Smooth muscle cell (in vitro differentiated cells): Measurements from ENCODE around the gene MOSPD2. TPM values are rescaled to one million over a fixed set of nuclear protein-coding genes. Genes with fewer than 3 reads are reported as not detected.

Source experiments
- DNase-seq: peaks from one replicate; lab custom pipeline; 2025; ENCODE audit not compliant: unreplicated experiment; lab: John Stamatoyannopoulos, UW
- H2AFZ ChIP-seq: fragments of 200-600 bp; sonication (generic); 2 replicates; pipeline ENCODE4 v1.6.0; 2016; ENCODE audit warnings: antibody characterized with exemption, low read depth, mild to moderate bottlenecking
- H3F3A ChIP-seq: fragments of 200-600 bp; sonication (generic); 2 replicates; pipeline ENCODE4 v1.6.0; 2017; ENCODE audit warnings: antibody characterized with exemption, low read depth
- H3K27ac ChIP-seq: fragments of 200-600 bp; sonication (generic); 2 replicates; pipeline ENCODE4 v1.5.1; 2016; ENCODE audit warnings: low read depth, mild to moderate bottlenecking
- H3K27me3 ChIP-seq: fragments of 200-600 bp; sonication (generic); 2 replicates; pipeline ENCODE4 v1.6.1; 2016; ENCODE audit warnings: low read depth, mild to moderate bottlenecking
- H3K36me3 ChIP-seq: fragments of 200-600 bp; sonication (generic); 2 replicates; pipeline ENCODE4 v1.5.1; 2016; ENCODE audit warnings: low read depth
- H3K4me1 ChIP-seq: fragments of 200-600 bp; sonication (generic); 2 replicates; pipeline ENCODE4 v1.5.1; 2016; ENCODE audit warnings: low read depth
- H3K4me2 ChIP-seq: fragments of 200-600 bp; sonication (generic); 2 replicates; pipeline ENCODE4 v1.6.0; 2016; ENCODE audit warnings: mild to moderate bottlenecking
- H3K4me3 ChIP-seq: fragments of 200-600 bp; sonication (generic); 2 replicates; pipeline ENCODE4 v1.5.1; 2016; ENCODE audit warnings: mild to moderate bottlenecking
- H3K79me2 ChIP-seq: fragments of 200-600 bp; sonication (generic); 2 replicates; pipeline ENCODE4 v1.6.0; 2016; ENCODE audit warnings: low read depth, mild to moderate bottlenecking
- H3K9ac ChIP-seq: fragments of 200-600 bp; sonication (generic); 2 replicates; pipeline ENCODE4 v1.6.0; 2016; ENCODE audit warnings: low read depth
- H3K9me3 ChIP-seq: fragments of 200-600 bp; sonication (generic); replicated peaks from 2 replicates; pipeline ENCODE4 v1.5.1; 2016; ENCODE audit warnings: low read depth
- H4K20me1 ChIP-seq: fragments of 200-600 bp; sonication (generic); 2 replicates; pipeline ENCODE4 v1.6.0; 2016; ENCODE audit warnings: low read depth
- CTCF ChIP-seq: fragments of 200-600 bp; sonication (generic); IDR thresholded peaks from 2 replicates; pipeline ENCODE4 v1.5.1; 2017; ENCODE audit warnings: borderline replicate concordance, mild to moderate bottlenecking, antibody characterized with exemption; ENCODE audit not compliant: insufficient read depth, poor library complexity, severe bottlenecking
- WGBS: methylation state at CpG from one replicate; pipeline ENCODE4 v1.1.7; 2016; ENCODE audit warnings: low lambda C conversion rate; 5-methylcytosine and 5-hydroxymethylcytosine counted together
- polyA plus RNA-seq: library from polyadenylated mRNA; unstranded; fragments of >200 nt; fragmentation: Nextera tagmentation; extraction: Ambion mirVana; gene quantifications from 2 replicates; pipeline ENCODE4 v1.2.1, GENCODE V29; 2016
- total RNA-seq: library from RNA; depleted of rRNA; stranded (reverse); fragments of >200 nt; gene quantifications from 2 replicates; pipeline ENCODE4 v1.2.3, GENCODE V29; 2014

Gene MOSPD2
- total and polyA plus RNA-seq, 2 experiments from 2014 or later = 10.6 to 20.0 TPM

DNA sequence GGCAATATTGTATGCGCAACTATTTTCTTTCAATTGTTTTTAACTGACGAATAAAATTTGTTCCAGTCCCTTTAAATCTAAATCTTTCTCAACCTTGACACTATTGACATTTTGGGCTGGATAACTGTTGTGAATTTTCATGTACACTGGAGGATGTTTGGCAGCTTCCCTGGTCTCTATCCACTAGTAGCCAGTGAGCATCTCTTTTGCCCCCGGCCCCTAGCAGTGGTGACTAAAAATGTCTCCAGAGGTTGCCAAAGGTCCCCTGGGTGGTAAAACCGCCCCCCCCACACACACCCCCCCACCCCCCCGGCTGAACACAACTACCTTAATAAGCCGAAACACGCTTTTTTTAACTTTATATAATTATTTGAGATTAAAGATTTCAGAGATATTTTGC lies 866 bp upstream of the MOSPD2 start:
- Histone ChIP-seq H3K27ac (no peak overlapping the region), H3K4me1 (peaks cover 4% of the 10 kb centered on the region), H3K4me2 (peak overlapping the region; percentile 81), H4K20me1 (no peaks in the 10 kb centered on the region), H3F3A (no peaks in the 10 kb centered on the region), H2AFZ (no peak overlapping the region), H3K79me2 (peaks cover 13% of the 10 kb centered on the region), H3K27me3 (no peaks in the 10 kb centered on the region), H3K36me3 (no peaks in the 10 kb centered on the region), H3K9me3 (no peaks in the 10 kb centered on the region), H3K4me3 (peak overlapping the region; percentile 57), H3K9ac (no peak overlapping the region)
- 37% methylated on average over 7 of the region's 7 CpGs for WGBS
- no peak for TF ChIP-seq CTCF
- DNase-seq = no peak

GRCh38 chrX:14873676-14874049 lies 442 bp downstream of the MOSPD2 start:
- 38% methylated on average over 8 of the region's 8 CpGs for WGBS
- DNase-seq = no peak
- peaks cover 6% of the 10 kb centered on the region for H3K79me2 ChIP-seq

DNA sequence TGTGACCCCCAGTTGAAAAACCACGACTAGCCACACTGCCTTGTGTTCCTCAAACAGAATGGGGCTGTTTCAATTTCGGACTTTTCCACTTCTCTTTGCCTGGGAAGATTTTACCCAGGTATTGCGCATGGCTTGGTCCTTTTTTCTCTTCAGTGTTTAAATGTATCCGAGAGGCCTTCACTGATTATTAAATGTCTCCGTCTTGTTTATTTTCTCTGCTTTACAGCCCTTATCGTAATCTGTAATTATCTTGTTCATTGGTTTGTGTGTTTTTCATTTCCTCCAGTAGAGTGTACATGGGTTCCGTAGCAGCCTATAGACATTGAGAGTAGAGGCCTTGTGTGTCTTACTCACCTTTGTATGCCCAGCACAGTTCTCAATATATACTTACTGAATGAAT lies 2.4 kb downstream of the MOSPD2 start:
- TF ChIP-seq CTCF = no peak
- H3K79me2 ChIP-seq = peaks cover 9% of the 10 kb centered on the region
- 79% methylated on average over 7 of the region's 7 CpGs for WGBS
- no peak overlapping the region for H3K9ac ChIP-seq
- no peak overlapping the region for H3K4me2 ChIP-seq
- H3F3A ChIP-seq = no peaks in the 10 kb centered on the region
- H3K36me3 ChIP-seq = no peaks in the 10 kb centered on the region
- no peaks in the 10 kb centered on the region for H4K20me1 ChIP-seq
- peaks cover 4% of the 10 kb centered on the region for H3K4me1 ChIP-seq
- no peak for DNase-seq
- H3K27ac ChIP-seq = no peak overlapping the region
- H2AFZ ChIP-seq = no peak overlapping the region
- no peaks in the 10 kb centered on the region for H3K9me3 ChIP-seq
- H3K4me3 ChIP-seq = no peak overlapping the region
- no peaks in the 10 kb centered on the region for H3K27me3 ChIP-seq

More at GRCh38 chrX:14873676-14874049, 442 bp downstream of the MOSPD2 start:
- H3K9ac ChIP-seq = peak overlapping the region; percentile 72
- H3K36me3 ChIP-seq = no peaks in the 10 kb centered on the region
- H3K27ac ChIP-seq = peak overlapping the region; percentile 20
- peak overlapping the region; percentile 70 for H3K4me3 ChIP-seq
- H2AFZ ChIP-seq = peak overlapping the region; percentile 59
- peaks cover 4% of the 10 kb centered on the region for H3K4me1 ChIP-seq
- H3K4me2 ChIP-seq = peak overlapping the region; percentile 81
- TF ChIP-seq CTCF = no peak
- no peaks in the 10 kb centered on the region for H3K9me3 ChIP-seq
- no peaks in the 10 kb centered on the region for H4K20me1 ChIP-seq
- H3F3A ChIP-seq = no peaks in the 10 kb centered on the region
- H3K27me3 ChIP-seq = no peaks in the 10 kb centered on the region

GRCh38 chrX:14883826-14884225 lies 10.6 kb downstream of the MOSPD2 start:
- no peak for DNase-seq
- no peak overlapping the region for H3K27ac ChIP-seq
- no peaks in the 10 kb centered on the region for H3K27me3 ChIP-seq
- no peaks in the 10 kb centered on the region for H4K20me1 ChIP-seq
- no peak overlapping the region for H3K9ac ChIP-seq
- no peaks in the 10 kb centered on the region for H3K4me1 ChIP-seq
- no peak overlapping the region for H2AFZ ChIP-seq
- H3F3A ChIP-seq = no peaks in the 10 kb centered on the region
- H3K9me3 ChIP-seq = no peaks in the 10 kb centered on the region
- TF ChIP-seq CTCF = no peak
- H3K79me2 ChIP-seq = peaks cover 1% of the 10 kb centered on the region
- H3K4me2 ChIP-seq = no peak overlapping the region
- no peak overlapping the region for H3K4me3 ChIP-seq
- H3K36me3 ChIP-seq = no peaks in the 10 kb centered on the region
